Subcutaneous adipose tissue (tissue), 4 donors: Measurements from ENCODE around the gene OR56B4. TPM values are rescaled to one million over a fixed set of nuclear protein-coding genes. Genes with fewer than 3 reads are reported as not detected.

ENCODE experiments used
- total RNA-seq, 4 donors: library from RNA; depleted of rRNA; stranded (reverse); fragments of >200 nt; gene quantifications; one replicate each; pipeline ENCODE4 v1.1.0, GENCODE V29; 2016
- TF ChIP-seq, protein P1 (sequence below): fragments of 450-650 bp; IDR thresholded peaks from one replicate; pipeline ENCODE4 v1.5.1; 2016; ENCODE audit warnings: low read depth, mild to moderate bottlenecking, control low read depth, antibody characterized with exemption, moderate library complexity

OR56B4 gene
- total RNA-seq, 4 donors from 2014 or later, result not detected

DNA sequence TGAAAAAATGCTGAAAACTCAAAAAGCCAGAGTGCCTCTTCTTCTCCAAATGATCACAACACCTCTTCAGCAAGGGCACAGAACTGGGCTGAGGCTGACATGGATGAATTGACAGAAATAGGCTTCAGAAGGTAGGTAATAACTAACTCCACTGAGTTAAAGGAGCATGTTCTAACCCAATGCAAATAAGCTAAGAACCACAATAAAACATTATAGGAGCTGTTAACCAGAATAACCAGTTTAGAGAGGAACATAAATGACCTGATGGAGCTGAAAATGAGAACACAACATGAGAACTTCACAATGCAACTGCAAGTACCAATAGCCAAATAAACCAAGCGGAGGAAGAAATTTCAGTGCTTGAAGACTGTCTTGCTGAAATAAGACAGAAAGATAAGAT is 9.2 kb downstream of the OR56B4 start:
- TF ChIP-seq, protein P1, sequence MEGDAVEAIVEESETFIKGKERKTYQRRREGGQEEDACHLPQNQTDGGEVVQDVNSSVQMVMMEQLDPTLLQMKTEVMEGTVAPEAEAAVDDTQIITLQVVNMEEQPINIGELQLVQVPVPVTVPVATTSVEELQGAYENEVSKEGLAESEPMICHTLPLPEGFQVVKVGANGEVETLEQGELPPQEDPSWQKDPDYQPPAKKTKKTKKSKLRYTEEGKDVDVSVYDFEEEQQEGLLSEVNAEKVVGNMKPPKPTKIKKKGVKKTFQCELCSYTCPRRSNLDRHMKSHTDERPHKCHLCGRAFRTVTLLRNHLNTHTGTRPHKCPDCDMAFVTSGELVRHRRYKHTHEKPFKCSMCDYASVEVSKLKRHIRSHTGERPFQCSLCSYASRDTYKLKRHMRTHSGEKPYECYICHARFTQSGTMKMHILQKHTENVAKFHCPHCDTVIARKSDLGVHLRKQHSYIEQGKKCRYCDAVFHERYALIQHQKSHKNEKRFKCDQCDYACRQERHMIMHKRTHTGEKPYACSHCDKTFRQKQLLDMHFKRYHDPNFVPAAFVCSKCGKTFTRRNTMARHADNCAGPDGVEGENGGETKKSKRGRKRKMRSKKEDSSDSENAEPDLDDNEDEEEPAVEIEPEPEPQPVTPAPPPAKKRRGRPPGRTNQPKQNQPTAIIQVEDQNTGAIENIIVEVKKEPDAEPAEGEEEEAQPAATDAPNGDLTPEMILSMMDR, result no peak

DNA sequence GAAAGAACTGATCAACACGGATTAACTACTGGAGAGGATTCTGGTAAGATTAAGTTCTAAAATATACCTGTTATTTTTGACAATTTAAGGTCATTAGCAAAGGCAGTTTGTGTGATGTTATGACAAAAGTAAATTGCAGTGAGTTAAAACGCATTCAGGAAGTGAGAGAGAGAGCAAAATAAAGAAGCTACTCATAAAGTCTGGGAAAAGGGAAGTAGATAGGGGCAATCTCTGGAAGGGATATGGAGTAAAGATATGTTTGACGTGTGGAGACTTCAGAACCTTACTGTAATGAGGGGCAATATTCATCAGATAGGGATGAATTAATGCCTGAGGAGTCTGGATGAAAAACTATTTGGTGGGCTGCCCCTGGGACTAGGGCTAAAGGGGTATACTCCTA is 16.8 kb downstream of the OR56B4 start:
- TF ChIP-seq, protein P1, result no peak

DNA sequence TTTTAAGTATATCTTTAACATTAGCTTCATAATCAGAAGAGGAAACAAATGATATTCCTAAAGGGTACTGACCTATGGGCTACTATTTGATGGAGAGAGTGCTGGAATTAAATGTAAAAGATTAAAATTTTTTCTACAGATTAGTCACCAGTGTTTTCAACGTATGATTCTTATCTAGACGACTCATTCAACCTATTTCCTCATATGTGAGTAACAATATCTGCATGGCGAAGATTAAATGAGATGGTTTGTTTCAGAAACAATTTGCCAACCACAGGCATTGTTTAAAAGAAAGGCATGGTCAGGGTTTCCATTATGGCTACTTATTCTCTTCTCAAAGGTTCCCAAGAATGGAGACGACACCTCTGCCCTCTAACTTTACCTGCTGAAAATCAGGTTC is 20.4 kb downstream of the OR56B4 start:
- TF ChIP-seq, protein P1, result no peak

DNA sequence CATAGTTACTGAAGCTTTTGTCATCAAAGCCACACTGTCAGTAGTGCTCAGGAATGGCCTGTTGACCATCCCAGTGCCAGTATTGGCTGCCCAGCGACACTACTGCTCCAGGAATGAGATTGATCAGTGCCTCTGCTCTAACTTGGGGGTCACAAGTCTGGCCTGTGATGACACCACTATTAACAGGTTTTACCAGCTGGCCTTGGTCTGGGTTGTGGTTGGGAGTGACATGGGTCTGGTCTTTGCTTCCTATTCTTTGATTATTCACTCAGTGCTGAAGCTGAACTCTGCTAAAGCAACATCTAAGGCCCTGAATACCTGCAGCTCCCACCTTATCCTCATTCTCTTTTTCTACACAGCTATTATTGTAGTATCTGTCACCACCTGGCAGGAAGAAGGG is 21.5 kb downstream of the OR56B4 start:
- TF ChIP-seq, protein P1, result no peak

DNA sequence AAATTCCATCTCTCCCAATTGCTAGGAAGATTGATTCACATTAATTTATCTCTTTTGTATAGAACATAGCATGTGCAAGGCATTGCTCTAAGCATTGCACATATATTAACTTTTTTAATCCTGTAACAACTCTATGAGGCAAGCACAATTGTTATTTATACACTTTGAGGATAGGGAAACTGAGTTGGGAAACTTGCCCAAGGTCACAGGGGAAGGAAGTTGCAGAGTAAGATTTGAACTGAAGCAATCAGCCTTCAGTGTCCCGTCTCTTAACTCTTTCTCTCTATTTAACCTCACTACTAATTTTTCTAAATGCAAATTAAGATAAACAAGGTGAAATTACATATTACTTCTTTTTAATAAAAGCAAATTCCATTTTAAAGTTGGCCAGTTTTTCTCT is 22.2 kb downstream of the OR56B4 start:
- TF ChIP-seq, protein P1, result no peak

DNA sequence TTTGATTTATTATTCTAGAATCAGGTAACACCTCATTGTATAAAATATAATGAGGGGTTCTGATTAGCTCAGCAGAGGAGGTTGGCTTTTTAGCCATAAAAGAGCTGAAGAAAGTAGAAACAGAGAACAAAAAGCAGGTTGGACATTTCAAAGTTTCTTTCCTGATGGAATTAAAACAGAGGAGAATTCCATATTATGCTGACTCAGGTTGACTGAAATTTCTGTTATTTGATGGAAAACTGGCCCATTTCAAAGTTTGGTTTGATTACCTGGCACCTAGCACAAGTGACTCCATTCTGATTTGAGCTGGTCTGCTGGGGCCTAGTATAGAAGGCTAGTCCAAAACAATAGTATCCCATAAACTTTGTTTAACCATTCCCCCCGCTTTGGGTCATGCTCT is 24.9 kb downstream of the OR56B4 start:
- TF ChIP-seq, protein P1, result no peak

DNA sequence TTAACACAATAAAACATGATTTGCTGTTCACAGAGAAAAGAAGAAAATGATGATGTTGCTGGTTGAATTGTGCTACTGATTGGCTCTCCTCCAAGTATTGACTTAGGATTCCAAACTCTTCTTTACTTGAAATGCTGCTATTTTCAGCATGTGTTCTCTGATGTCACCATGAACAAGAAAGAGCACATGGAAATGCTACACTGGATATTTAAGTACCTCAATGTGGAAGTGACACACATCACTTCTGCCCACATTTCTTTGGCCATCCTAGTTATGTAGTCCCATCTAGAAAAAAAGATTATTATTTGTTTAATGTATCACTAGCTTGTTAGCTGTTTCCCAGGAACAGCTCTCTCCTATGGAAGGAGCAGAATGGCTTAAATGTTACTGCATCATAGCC is 35.5 kb downstream of the OR56B4 start:
- TF ChIP-seq, protein P1, result no peak
